Smooth muscle cell (in vitro differentiated cells): Measurements from ENCODE around the gene SQSTM1. TPM values are rescaled to one million over a fixed set of nuclear protein-coding genes. Genes with fewer than 3 reads are reported as not detected.
A peak's percentile ranks its signal among the peaks of the same experiment; 100 is the strongest.

Experiments used
- DNase-seq: peaks from one replicate; lab custom pipeline; 2025; ENCODE audit not compliant: unreplicated experiment; lab: John Stamatoyannopoulos, UW
- H2AFZ ChIP-seq: fragments of 200-600 bp; sonication (generic); 2 replicates; pipeline ENCODE4 v1.6.0; 2016; ENCODE audit warnings: antibody characterized with exemption, low read depth, mild to moderate bottlenecking
- H3F3A ChIP-seq: fragments of 200-600 bp; sonication (generic); 2 replicates; pipeline ENCODE4 v1.6.0; 2017; ENCODE audit warnings: antibody characterized with exemption, low read depth
- H3K27ac ChIP-seq: fragments of 200-600 bp; sonication (generic); 2 replicates; pipeline ENCODE4 v1.5.1; 2016; ENCODE audit warnings: low read depth, mild to moderate bottlenecking
- H3K27me3 ChIP-seq: fragments of 200-600 bp; sonication (generic); 2 replicates; pipeline ENCODE4 v1.6.1; 2016; ENCODE audit warnings: low read depth, mild to moderate bottlenecking
- H3K36me3 ChIP-seq: fragments of 200-600 bp; sonication (generic); 2 replicates; pipeline ENCODE4 v1.5.1; 2016; ENCODE audit warnings: low read depth
- H3K4me1 ChIP-seq: fragments of 200-600 bp; sonication (generic); 2 replicates; pipeline ENCODE4 v1.5.1; 2016; ENCODE audit warnings: low read depth
- H3K4me2 ChIP-seq: fragments of 200-600 bp; sonication (generic); 2 replicates; pipeline ENCODE4 v1.6.0; 2016; ENCODE audit warnings: mild to moderate bottlenecking
- H3K4me3 ChIP-seq: fragments of 200-600 bp; sonication (generic); 2 replicates; pipeline ENCODE4 v1.5.1; 2016; ENCODE audit warnings: mild to moderate bottlenecking
- H3K79me2 ChIP-seq: fragments of 200-600 bp; sonication (generic); 2 replicates; pipeline ENCODE4 v1.6.0; 2016; ENCODE audit warnings: low read depth, mild to moderate bottlenecking
- H3K9ac ChIP-seq: fragments of 200-600 bp; sonication (generic); 2 replicates; pipeline ENCODE4 v1.6.0; 2016; ENCODE audit warnings: low read depth
- H3K9me3 ChIP-seq: fragments of 200-600 bp; sonication (generic); replicated peaks from 2 replicates; pipeline ENCODE4 v1.5.1; 2016; ENCODE audit warnings: low read depth
- H4K20me1 ChIP-seq: fragments of 200-600 bp; sonication (generic); 2 replicates; pipeline ENCODE4 v1.6.0; 2016; ENCODE audit warnings: low read depth
- WGBS: methylation state at CpG from one replicate; pipeline ENCODE4 v1.1.7; 2016; ENCODE audit warnings: low lambda C conversion rate; 5-methylcytosine and 5-hydroxymethylcytosine counted together
- polyA plus RNA-seq: library from polyadenylated mRNA; unstranded; fragments of >200 nt; fragmentation: Nextera tagmentation; extraction: Ambion mirVana; gene quantifications from 2 replicates; pipeline ENCODE4 v1.2.1, GENCODE V29; 2016
- total RNA-seq: library from RNA; depleted of rRNA; stranded (reverse); fragments of >200 nt; gene quantifications from 2 replicates; pipeline ENCODE4 v1.2.3, GENCODE V29; 2014
- TF ChIP-seq, protein P1 (sequence below): fragments of 200-600 bp; sonication (generic); IDR thresholded peaks from 2 replicates; pipeline ENCODE4 v1.5.1; 2017; ENCODE audit warnings: borderline replicate concordance, mild to moderate bottlenecking, antibody characterized with exemption; ENCODE audit not compliant: insufficient read depth, poor library complexity, severe bottlenecking

The SQSTM1 gene
- total and polyA plus RNA-seq, 2 experiments from 2014 or later = 114 to 159 TPM

DNA sequence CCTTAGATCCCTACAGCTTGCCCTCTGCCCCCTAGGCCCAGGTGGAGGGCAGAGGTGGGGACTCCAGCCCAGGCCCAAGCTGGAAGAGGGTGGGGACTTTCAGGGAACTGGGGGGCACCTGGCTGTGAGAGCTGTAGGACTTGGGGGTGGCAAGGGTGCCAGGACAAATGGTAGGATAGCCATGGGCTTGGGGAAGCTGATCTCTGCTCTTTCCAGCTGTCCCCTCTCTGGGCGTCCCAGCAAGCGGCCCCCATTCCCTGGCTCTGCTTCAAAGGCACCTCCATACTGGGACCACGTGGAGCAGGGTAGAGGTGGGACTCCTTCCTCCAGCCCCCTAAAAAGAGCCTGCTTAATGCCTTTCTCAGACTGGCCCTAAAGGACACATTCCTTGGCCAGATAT lies 26.5 kb upstream of the SQSTM1 start:
- TF ChIP-seq, protein P1, sequence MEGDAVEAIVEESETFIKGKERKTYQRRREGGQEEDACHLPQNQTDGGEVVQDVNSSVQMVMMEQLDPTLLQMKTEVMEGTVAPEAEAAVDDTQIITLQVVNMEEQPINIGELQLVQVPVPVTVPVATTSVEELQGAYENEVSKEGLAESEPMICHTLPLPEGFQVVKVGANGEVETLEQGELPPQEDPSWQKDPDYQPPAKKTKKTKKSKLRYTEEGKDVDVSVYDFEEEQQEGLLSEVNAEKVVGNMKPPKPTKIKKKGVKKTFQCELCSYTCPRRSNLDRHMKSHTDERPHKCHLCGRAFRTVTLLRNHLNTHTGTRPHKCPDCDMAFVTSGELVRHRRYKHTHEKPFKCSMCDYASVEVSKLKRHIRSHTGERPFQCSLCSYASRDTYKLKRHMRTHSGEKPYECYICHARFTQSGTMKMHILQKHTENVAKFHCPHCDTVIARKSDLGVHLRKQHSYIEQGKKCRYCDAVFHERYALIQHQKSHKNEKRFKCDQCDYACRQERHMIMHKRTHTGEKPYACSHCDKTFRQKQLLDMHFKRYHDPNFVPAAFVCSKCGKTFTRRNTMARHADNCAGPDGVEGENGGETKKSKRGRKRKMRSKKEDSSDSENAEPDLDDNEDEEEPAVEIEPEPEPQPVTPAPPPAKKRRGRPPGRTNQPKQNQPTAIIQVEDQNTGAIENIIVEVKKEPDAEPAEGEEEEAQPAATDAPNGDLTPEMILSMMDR = no peak
- no peaks in the 10 kb centered on the region for H3K36me3 ChIP-seq

DNA sequence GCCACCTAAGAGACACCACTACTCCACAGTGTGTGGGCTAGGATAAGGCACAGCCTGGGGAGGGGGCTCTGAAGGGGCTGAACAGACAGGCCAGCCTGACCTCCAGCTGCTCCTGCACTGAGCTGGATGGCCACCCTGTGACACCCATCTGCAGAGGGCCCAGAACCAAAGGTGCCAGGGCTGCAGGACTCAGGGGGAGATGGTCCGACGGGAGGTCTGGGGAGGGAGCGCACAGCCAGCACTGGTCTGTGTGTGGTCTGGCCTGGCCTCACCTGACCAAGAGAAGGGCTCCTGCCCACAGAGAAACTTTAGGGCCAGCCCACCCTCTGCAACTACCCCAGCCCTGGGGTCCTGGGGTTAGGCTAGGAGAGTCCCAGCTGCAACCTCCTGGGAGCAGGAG lies 26.1 kb upstream of the SQSTM1 start:
- Histone ChIP-seq H3K4me3 (no peak overlapping the region), H3K9ac (no peak overlapping the region), H3K4me2 (no peak overlapping the region)

More for the DNA sequence above, 26.5 kb upstream of the SQSTM1 start:
- no peaks in the 10 kb centered on the region for H3F3A ChIP-seq
- H4K20me1 ChIP-seq = no peaks in the 10 kb centered on the region
- H3K4me1 ChIP-seq = peaks cover 4% of the 10 kb centered on the region
- DNase-seq = no peak
- no peak overlapping the region for H3K27ac ChIP-seq
- H3K4me2 ChIP-seq = no peak overlapping the region
- 91% methylated on average over 3 of the region's 3 CpGs for WGBS
- H2AFZ ChIP-seq = no peak overlapping the region
- H3K79me2 ChIP-seq = no peaks in the 10 kb centered on the region
- no peak overlapping the region for H3K9ac ChIP-seq
- no peaks in the 10 kb centered on the region for H3K9me3 ChIP-seq
- H3K4me3 ChIP-seq = no peak overlapping the region
- H3K27me3 ChIP-seq = no peaks in the 10 kb centered on the region

DNA sequence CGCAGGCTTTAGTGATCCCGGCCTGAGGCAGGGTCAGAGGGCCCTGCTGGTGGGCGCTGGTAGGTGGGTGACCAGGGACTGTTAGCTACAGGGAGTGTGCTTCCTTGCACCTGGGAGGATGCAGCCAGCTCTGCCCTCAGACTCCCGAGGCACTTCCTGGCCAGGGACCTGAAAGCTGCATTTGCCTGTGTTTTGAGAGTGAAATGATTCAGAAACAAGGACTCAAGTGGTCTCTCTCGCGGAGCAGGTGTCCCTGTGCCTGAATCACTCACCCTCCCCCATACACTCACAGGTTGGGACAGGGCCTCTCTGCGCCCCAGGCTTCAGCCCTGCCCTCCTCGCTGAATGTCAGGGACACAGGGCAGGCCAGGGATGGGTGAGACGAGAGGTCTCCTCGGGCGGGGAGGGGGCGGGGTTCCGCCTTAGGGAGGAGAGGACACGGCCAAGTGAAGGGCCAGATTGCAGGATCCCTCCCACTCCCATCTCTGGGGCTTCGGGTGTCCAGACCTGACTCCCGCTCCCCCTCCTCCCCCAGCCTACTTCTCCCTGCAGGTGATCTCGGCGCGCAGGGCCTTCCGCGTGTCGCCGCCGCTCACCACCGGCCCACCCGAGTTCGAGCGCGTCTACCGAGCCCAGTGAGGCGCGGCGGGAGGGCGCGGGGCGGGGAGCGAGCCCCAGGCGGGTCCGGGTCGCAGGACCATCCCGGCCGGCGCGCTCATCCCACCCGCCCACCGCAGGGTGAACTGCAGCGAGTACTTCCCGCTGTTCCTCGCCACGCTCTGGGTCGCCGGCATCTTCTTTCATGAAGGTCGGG lies 25.4 kb upstream of the SQSTM1 start:
- TF ChIP-seq, protein P1 = no peak
- no peak for DNase-seq
- Histone ChIP-seq H2AFZ (no peak overlapping the region), H3K79me2 (no peaks in the 10 kb centered on the region), H3K9ac (peak overlapping the region; percentile 59), H3K4me2 (peak overlapping the region; percentile 100), H3K27me3 (no peaks in the 10 kb centered on the region), H4K20me1 (no peaks in the 10 kb centered on the region), H3K27ac (no peak overlapping the region), H3K9me3 (no peaks in the 10 kb centered on the region), H3F3A (no peaks in the 10 kb centered on the region), H3K36me3 (no peaks in the 10 kb centered on the region), H3K4me3 (peak overlapping the region; percentile 77), H3K4me1 (peaks cover 4% of the 10 kb centered on the region)
- 15% methylated on average over 21 of the region's 53 CpGs for WGBS

More for the DNA sequence above, 26.1 kb upstream of the SQSTM1 start:
- no peaks in the 10 kb centered on the region for H3F3A ChIP-seq
- no peaks in the 10 kb centered on the region for H4K20me1 ChIP-seq
- no peaks in the 10 kb centered on the region for H3K27me3 ChIP-seq
- H3K79me2 ChIP-seq = no peaks in the 10 kb centered on the region
- 96% methylated on average over 3 of the region's 3 CpGs for WGBS
- H3K36me3 ChIP-seq = no peaks in the 10 kb centered on the region
- H3K9me3 ChIP-seq = no peaks in the 10 kb centered on the region
- TF ChIP-seq, protein P1 = no peak
- no peak for DNase-seq
- H3K27ac ChIP-seq = no peak overlapping the region
- peaks cover 4% of the 10 kb centered on the region for H3K4me1 ChIP-seq
- no peak overlapping the region for H2AFZ ChIP-seq
